ENCODE results near the gene B3GNT3.

The B3GNT3 gene

DNA sequence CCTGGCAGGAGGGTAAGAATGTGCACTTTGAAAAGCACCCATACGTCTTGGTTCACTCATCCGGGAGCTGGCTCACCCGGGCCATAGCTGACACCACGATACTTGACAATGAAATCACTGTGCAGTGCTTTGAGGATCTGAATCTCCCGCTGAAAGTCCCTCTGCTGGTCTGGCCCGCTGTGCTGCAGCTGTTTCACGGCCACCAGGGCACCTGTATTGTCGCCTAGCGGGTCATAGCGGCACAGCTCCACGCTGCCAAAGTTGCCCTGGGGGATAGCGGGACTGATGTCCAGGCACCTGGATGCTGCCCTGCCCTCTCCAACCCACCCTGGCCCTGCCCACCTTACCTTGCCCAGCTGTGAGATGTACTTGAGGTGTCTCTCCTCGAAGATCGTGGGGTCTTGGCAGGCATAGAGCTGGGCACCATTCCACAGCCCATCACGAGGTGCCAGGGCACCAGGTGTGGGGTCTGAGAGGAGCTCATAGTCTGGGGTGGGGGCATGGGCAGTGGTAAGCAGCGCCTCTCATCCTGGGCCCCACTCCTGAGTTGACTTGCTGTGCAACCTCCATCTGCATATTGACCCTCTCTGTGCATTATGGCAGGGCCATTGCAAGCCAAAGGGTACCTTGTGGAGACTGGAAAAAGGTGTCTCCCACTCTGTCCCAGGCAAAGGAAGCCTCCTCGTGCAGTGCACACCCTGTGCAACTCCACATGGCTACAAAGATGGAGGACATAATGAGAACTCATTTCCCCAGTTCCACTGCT, 37.7 kb downstream of the B3GNT3 start:
- no peak for DNase-seq (ENCODE audit: low read depth in 2 of 2)

DNA sequence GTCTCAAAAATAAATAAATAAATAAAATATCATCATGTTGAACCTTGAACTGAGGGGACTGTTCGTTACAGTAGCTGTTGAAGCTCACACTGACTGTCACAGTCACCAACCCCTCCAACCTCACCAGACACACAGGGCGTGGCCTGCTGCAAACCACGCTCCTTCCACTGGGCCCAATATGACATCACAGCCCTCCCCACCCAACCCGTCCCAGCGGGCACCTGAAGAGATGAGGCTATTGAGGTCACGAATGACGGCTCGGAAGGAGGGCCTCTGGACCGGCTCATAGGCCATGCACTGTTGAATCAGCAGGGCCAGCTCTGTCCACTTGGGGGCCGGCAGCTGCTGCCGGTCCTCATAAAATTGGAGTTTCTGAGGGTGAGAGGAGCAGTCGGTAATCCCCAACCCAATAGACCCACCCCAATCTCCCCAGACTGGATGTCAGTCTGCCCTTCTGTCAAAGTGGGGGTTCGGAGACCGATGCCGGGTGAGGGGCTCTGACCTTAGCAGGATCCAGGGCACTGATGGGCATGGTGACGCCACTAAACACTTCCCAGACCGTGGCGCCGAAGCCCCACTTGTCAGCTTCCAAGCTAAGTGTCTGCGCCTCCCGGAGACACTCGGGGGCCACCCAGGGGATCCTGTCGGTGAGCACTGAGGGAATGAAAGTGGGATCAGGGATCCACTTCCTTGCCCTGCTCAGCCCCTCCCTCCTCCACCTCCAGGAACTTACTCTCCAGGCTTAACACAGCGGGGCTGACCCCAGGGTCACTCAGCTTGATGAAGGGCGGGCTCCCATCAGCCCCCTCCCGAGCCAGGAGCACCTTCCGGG, 39.6 kb downstream of the B3GNT3 start:
- DNase-seq (ENCODE audit: low read depth in 2 of 2), result no peak

DNA sequence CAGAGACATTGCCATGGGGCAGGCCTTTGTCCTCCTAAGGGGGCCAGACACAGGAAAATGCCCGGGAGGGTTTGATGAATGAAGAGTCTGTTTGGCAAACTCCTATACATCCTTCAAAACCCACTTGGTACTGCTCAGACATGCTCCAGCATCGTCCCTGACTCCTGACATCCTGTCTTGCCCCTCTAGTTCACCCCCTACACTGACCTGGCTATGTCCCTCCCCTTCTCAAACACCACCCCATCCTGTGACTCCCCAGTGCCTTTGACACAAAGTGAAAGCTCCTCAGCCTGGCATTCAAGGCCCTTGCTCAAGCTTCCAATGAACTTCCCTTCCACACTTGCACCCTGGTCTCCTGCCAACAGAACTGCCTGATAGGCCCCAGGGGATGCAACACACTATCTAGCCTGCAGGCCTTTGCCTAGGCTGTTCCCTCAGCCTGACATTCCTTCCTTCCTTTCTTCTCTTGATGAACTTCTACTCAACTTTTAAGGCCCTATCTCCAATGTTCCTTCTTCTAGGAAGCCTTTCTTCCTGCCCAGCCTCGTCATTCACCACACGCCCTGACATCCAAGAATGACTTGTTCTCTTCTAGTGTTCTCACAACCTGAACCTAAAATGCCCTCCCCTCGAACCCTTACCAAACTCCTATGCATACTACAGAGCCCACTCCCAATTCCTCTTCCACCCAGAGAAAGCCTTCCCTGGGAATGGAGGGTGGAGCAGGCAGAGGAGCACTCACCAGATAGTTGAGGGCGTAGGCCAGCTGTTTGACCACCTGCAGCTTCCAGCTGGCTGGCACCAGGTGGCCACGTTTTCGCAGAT, 40.5 kb downstream of the B3GNT3 start:
- DNase-seq (ENCODE audit: low read depth in 2 of 2), result no peak

DNA sequence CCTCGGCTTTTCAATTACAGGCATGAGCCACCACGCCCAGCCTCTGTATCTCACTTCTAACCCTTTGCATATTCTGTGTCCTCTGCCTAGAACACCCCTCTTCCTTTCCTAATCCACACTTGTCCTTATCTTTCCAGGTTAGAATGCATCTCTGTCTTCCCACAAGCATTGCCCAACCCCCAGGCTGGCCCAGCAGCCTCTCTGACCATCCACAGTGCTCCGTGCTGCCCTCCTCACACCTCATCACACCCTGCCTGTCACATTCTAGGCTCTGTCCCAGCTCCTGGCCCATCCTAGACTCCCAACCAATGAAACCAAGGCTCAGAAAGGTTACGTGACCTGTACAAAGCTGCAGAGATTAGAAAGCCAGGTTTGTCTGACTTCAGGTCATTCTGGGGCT, 41.6 kb downstream of the B3GNT3 start:
- no peak for DNase-seq (ENCODE audit: low read depth in 2 of 2)

DNA sequence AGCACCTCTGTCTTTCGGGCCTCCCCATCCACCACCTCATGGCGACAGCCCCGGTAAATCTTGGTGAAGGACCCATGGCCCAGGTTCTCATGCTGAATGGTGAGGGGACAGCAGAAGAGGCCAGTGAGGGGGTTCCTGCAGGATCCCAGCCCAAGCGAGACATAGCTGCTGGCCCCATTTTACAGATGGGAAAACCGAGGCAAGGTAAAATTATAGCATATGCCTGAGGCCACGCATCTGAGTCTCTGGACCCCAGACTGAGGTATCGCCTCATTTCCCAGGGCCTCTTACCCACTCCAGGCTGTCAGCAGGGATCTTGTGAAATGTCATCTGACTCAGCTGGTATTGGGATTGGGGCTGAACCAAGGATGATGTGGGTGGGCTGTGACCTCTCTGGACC, 43.0 kb downstream of the B3GNT3 start:
- DNase-seq (ENCODE audit: low read depth in 2 of 2), result no peak

DNA sequence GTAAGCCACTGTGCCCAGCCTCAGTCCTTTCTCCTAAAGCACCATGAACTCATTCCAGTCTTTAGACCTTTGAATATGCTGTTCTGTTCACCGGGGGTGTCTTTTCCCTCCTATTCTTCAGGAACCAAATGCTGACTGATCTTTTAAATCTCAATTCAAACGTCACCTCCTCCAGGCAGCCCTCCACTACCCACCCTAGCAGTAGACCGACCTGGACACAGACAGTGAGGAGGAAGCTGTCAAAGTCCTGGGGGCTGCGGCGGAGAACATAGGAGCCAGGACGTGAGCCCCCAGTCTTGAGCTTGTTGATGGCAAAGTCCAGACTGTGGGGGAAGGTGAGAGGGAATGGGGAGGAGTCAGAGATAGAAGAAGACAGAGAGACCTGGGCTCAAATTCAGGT, 45.1 kb downstream of the B3GNT3 start:
- no peak for DNase-seq (ENCODE audit: low read depth in 2 of 2)

DNA sequence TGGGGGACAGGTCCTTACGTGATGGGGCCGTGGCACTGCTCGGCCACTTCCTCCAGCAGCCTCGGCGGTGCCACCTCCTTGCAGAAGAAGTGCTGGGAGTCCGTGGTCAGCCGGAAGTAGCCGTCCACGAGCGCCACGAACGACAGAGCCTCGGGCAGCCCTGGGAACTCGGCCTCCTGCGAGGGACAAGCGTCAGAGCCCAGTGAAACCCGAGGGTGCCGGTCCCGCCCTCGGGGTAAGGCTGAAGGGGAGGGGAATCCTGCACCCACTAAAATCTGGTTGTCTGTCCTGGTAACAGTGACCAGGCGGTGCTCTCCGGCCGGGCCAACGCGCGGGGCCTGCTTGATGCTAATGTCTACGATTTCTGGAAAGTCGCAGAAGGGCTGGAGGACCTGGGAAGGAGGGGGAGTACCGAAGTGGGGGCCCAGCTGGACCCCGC, 46.5 kb downstream of the B3GNT3 start:
- no peak for DNase-seq (ENCODE audit: low read depth in 2 of 2)

DNA sequence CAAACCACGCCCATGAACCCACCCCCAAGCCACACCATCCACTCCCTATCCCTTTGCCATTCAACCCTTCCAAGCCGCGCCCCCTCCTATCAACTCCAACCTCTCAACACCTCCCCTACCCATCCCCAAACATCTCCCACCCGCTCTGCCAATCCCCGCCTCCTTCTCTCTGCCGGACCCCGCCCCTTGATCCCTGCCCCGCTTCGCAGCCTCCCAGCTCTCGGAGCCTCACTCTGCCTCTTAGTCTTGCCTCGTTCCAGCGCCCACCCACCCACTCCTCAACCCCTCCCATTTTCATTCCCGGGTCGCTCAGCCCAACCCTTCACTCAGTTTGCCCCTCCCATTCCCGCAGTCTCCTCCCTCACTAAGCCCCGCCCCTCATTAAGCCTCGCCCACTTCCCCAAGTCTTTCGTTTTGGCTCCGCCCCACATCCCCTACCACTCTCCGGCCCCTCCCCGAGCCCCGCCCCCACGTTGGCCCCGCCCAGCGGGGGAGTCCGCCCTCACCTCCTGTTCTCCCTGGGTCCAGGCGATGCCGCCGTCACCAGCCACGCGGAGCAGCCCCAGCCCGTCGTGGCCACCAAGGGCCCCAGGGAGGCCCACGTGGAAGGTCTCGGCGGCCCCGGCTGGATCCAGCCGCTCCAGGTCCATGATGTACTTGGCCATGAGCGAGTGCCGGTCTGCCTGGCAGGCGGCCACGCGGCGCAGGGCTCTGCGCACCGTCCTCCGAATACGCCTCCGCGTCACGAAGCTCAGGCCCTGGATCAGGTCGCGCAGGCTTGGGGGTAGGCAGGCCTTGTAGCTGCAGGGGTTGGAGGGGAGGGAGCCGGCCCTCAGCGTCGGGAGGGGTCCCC, 47.1 kb downstream of the B3GNT3 start:
- DNase-seq (ENCODE audit: low read depth in 2 of 2), result peak; percentile 65 to 70

DNA sequence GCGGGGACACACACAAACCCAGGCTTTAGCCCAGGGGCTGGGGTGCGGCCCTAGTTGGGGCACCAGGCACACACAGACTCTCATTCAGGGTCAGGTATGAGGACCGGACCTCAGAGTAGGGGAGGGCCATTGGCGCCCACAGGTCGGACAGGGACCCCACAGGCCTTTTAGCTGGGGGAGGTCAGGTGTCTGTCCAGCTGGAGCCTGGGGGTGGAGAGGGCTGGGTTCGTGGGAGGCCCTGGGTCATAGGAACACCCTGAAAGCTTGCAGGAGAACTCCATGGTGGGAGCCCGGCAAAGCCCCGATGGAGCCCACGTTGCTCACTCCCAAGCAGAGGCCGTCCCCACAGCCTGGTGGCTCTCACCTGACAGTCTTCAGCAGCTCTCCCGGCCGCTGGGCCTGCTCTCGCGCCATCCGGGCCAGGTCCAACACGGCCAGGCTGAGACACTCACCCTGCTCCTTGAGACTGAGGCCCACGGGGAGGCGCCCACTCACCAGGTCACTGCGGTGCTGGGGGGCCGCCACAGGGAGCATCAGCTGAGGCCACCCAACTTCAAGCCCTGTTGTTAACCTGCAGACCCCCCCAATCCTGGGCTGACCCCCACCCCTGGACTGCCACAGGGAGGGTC, 47.8 kb downstream of the B3GNT3 start:
- DNase-seq (ENCODE audit: low read depth in 2 of 2), result no peak

DNA sequence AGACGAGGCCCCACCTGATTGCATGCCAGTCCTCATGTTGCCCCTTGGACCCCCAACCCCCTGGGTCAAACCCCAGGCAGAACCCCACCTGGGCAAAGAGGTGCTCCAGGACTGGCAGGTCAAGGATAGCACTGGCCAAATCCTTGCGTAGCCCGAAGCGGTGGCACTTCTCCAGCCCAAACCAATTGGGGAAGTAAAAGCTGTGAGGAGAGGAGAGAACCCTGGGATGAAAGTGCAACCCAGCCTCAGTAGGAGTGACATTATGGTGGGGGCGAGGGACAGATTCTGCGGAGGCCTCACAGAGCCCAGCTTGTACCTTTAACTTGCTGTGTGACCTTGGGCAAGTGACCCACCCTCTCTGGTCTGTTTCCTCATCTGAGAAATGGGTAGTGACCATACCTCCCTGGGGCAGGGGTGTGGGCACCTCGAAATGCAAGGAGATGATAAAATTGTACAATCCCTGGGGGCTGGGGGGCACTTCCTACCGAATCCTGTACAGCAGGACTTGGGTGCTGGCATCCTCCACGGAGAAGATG, 48.4 kb downstream of the B3GNT3 start:
- DNase-seq (ENCODE audit: low read depth in 2 of 2), result no peak

DNA sequence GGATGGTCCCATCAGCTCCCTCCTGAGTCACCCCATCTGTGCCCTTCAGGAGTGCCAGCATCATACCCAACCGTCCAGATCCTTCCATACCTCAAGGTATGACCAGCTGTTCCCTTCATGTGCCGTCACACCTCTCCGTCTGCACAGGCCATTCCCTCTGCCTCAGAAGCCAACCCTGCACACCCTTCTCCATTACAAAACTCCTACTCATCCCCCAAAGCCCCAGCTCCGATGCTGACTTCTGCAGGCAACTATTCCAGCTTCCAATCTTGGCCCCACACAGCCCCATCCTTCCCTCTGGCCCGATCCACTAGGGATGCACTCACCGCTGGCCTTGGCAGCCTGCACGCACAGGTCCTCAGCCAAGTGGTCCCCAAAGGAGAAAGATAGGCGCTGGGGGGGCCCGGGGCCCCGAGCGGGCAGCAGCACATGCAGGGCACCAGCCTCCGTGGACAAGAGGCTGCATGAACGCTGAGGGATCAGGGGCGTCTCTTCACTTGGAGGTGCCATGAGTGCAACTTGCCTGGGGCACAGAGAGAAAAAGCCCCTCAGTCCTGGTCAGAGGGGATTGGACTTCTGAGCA, 49.1 kb downstream of the B3GNT3 start:
- DNase-seq (ENCODE audit: low read depth in 2 of 2), result no peak

DNA sequence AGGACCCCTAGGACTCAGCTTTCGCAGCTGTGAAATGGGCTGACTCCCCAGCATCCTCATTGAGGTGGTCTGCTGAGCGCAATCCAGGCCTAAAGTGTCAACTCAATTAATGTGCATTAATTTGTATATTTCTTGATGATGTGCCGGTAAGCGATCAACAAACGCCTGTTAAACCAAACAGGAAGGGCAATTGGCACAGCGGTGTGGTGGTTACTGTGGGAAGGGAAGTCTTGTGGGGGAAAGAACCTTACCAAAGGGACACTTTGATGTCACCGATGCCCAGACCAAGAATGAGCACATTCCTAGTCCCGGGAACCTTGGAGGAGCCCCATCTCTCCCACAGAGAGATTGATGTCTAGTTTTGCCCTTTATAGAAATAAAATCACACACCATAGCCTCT, 51.2 kb downstream of the B3GNT3 start:
- no peak for DNase-seq (ENCODE audit: low read depth in 2 of 2)

DNA sequence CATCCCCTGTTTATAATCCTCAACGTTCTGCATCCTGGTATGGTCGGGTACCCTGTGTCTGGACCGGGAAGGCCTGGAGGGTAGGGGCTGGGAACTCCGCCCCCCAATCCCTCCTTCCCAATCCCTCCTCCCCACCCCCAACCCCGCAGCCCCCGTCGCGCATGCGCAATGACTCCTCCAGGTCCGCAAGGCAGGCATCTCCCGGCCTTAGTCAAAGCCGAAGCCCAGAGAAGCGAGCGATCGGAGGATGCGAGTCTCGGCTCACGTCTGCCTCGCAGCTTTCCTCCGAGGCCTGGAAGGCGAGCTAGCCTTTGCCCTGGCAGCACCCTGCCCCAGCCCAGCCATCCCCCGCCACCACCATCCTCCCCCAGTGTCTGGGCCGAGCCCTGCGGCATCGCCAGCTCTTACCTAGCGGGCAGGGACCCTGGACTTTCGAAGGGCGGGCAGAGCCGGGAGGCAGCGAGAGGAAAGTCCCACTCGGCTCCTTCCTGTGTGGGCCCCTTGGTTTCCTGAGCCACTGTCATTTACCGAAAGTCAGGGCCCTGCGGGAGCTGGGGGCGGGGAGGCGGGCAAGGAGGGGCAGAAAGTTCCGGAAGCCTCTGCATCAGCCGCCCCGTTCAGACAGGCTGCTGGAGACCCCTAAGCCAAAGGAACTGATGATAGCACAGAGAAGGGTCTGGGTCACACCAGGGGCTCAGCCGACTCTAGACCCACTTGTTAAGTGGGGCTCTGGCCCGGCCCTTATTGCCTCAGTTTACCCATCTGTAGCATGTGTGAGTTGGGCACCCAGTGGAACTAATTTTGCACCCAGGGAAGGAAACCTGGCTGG, 52.8 kb downstream of the B3GNT3 start, which contains the start of gene JAK3:
Gene JAK3 (minus strand): TSS at position 445 of the 829 bp plus-strand sequence. CDS start 3,565 bp downstream, outside the sequence.
- DNase-seq (ENCODE audit: low read depth in 2 of 2), result peak; percentile 80 to 84

DNA sequence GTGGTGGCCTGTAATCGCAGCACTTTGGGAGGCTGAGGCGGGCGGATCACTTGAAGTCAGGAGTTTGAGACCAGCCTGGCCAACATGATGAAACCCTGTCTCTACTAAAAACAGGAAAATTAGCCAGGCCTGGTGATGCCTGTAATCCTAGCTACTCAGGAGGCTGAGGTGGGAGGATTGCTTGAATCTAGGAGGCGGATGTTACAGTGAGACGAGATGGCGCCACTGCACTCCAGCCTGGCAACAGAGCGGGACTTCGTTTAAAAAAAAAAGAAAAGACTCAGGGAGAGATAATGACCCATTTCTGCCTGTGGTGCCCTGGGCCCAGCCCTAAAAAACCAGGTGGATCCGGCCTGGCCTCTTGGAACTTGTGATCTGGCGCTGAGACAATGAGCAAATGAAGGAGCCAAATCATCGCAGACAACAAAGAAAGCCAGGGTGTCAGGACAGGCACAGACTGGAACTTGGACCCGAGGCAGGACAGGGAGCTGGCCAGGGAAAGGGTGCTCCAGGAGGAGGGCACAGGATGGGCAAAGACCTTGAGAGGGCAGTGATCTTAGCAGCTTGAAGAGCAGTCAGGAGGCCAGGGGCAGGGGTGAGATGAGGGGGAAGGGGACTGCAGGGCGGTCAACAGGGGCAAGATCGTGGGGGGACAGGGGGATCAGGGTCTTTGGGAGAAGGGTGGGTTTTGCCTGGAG, 53.8 kb downstream of the B3GNT3 start:
- no peak for DNase-seq (ENCODE audit: low read depth in 2 of 2)

DNA sequence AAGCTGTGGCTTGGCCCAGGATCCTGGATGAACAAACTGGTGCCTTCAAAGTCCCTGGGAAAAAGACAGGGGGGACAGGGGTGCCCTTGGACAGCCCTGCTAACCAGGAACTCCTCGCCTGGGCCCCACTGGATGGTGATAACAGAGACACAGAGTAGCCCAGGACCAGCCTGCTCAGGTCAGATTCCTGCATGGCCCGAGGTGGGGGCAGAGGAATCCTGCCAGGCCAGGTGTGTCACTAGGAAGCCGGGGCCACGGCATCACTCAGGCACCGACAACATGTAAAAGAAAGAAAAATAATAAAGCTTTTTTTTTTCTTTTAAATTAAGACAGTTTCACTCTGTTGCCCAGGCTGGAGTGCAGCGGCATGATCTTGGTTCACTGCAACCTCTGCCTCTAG, 59.1 kb downstream of the B3GNT3 start:
- no peak for DNase-seq (ENCODE audit: low read depth in 2 of 2)

DNA sequence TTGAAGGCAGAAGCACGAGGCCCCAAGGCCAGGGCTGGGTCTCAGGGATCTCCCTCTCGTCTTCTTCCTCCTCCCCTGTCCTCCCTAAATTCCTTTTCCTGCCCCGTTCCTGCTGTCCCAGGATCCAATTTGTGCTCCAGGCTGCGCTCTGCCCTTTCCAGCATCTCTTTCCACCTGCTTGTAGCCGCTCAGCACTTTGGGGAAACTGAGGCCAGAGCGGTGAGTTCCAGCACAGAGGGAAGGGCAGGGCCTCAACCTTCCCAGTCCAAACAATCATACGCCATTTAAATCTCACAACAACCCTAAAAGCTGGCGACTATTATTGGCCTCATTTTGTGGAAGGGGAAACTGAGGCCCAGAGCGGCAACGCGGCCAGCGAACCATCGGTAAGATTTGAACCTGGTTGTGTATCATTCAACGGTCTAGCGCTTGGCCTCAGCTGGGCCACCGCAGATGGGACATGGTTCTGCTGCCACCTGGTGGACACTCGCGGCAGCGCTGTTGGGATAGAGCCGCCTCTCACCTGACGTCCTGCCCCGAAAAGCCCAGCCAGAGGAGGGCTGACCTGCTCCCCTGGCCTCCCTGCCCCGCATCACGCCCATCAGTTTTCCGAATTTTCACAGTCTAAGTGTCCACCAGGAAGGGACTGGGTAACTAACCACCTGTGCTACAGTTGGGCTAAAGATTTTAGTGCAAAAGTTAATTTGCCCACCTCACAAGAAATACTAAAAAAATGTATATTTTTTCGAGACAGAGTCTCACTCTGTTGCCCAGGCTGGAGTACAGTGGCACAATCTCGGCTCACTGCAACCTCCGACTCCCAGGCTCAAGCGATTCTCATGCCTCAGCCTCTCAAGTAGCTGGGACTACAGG, 60.6 kb downstream of the B3GNT3 start:
- DNase-seq (ENCODE audit: low read depth in 2 of 2), result peak; percentile 95

DNA sequence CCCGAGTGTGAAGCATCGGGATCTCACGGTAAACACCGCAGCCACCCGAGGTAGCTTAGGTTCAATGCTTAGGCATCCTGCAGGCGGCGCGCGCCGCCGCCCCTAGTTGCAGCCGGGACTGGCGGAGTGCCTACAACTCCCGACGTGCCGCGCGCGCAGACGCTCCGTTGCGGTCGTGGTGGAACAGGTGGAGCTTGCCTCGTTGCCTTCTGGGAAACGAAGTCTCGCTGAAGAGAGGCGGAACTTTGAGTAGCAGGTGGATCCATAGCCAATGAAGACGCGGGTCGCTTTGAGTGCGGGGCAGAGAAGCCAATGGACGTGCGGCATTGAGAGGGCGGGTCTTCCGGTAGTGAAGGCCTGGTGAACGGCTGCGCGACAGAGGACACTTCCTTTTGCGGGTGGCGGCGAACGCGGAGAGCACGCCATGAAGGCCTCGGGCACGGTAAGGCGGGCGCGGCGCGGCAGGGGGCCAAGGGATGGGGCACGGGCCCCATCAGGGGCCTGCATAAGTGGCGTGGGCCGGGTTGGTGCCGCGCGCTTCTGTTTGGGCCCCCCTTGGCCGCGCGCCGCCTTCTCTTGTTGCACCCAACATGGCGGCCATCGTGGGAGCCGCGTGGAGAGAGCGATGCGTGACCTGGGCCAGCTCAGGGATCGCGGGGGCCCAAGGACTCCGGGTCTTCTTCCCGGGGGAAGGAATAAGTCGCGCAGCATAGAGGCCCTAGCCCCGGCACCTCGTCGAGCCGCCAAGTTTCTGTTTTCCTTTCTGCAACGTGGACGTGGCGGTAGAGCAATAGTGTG, 64.8 kb downstream of the B3GNT3 start, which contains the start of gene RPL18A:
Gene RPL18A (plus strand): TSS at position 378 of the 798 bp plus-strand sequence. CDS start 47 bp downstream, at position 425.
- peak; percentile 97 to 99 for DNase-seq (ENCODE audit: low read depth in 2 of 2)

Data from activated CD4-positive, alpha-beta T cell treated with anti-CD3 and anti-CD28 coated beads for 24 hours (primary cell).